GM18861 (cell line): ENCODE results near the gene COL4A1.
"Not testable (repeated sequence)": the region's sequence is repeated elsewhere in the genome, so short reads cannot be mapped to it uniquely, and the experiment has no call there.

Source experiments
- ATAC-seq: cut with Tn5 transposase; IDR thresholded peaks from one replicate; pipeline ENCODE4 v1.9.1; 2021; ENCODE audit not compliant: unreplicated experiment

COL4A1 gene

GRCh38 chr13:110324026-110324749 lies 17.2 kb upstream of the COL4A1 start:
- ATAC-seq = no peak

DNA sequence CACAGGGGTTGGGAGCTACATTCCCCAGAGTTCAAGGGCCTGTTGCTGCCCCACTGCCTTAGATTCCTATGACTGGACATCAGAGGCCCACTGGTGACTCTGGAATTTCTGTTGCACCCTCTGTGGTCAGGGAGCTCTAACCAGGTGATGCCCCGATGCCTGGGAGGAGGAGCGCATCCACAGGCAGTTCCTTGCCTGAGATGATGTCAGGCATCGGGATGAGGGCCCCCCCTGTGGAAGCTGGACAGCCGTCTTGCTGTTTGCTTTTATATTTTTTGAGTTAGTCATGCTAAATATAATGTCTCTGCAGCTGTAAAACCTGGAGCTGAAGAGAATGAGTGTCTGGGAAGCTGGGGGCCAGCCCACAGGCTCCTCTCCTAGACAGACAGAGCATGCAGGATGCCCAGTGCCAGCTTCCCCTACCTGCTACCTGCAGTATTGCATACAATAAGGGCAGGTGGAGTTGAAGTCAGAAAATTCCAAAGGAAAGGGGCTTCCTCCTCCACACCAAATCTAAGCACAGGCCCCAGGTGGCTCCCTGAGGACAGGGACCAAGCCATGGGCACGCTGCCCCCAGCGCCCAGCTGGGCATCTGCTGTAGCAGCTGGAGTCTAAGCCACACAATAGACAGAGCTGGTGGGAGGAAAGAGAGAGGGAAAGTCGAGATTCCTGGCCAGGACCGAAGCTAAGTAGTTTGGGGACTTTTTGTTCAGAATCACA lies 16.4 kb upstream of the COL4A1 start:
- no peak for ATAC-seq

DNA sequence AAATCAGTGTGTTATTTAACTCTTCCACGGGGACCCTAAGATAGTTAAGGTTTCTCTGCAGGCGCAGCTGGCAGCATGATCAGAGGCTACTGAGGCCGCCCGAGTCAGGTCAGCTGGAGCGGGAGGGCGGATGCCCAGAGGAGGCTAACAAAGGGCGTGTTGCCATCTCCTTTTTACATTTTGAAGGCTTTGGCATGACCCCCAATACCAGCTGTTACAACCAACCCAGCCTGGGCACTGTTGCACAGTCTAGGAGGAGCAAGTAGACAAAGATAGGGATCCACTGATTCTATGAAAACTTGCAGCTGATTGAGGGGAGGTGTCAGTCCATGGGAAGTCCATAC lies 15.8 kb upstream of the COL4A1 start:
- ATAC-seq = no peak

GRCh38 chr13:110322126-110322827 lies 15.3 kb upstream of the COL4A1 start:
- no peak for ATAC-seq

DNA sequence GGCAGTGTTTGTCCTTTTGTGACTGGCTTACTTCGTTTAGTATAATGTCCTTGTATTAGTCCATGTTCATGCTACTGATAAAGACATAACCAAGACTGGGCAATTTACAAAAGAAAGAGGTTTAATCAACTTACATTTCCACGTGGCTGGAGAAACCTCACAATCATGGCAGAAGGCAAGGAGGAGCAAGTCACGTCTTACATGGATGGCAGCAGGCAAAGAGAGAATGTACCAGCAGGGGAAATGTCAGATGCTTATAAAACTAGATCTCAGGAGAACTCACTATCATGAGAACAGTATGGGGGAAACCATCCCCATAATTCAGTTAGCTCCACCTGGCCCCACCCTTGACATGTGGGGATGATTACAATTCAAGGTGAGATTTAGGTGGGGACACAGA lies 14.6 kb upstream of the COL4A1 start:
- not testable (repeated sequence) for ATAC-seq

GRCh38 chr13:110320645-110321044 lies 13.7 kb upstream of the COL4A1 start:
- ATAC-seq = no peak

DNA sequence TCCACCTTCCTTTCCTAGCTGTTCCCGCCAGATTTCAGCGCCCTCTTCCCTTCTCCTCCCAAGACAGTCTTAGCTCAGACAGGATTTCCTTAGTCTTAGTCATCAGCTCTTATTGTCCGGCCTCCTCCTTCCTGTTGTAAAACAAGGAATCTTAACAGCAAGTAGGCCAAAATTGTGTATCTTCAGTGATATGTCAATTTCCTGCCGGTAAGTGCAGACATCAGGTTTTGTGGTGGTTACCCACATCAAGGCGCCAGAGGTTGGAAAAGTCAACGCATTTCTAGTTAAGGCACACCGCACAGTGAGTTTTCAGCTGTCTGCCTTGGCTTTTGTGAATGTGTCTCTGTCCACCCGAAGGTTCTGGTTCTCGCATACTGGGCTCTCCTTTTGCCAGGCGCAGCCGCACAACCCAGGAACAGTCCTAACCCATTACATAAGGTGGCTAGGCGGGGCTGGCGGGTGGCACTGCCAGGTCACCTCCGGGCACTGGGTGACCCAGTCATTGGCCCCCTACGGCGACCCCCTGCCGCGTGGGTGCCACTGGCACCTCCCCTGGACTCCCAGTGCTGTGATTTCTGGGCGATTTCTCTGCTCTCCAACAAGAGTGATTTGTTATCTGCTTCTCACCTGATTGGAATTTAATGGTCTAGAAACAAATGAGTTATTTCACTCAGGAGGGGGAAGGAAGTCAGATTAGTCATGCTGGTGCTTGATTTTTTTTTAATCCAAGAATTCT lies 13.0 kb upstream of the COL4A1 start:
- ATAC-seq = no peak

GRCh38 chr13:110319397-110319773 lies 12.4 kb upstream of the COL4A1 start:
- no peak for ATAC-seq

- no peak for ATAC-seq
These were observed 12.0 kb upstream of the COL4A1 start for GRCh38 chr13:110318920-110319319.

DNA sequence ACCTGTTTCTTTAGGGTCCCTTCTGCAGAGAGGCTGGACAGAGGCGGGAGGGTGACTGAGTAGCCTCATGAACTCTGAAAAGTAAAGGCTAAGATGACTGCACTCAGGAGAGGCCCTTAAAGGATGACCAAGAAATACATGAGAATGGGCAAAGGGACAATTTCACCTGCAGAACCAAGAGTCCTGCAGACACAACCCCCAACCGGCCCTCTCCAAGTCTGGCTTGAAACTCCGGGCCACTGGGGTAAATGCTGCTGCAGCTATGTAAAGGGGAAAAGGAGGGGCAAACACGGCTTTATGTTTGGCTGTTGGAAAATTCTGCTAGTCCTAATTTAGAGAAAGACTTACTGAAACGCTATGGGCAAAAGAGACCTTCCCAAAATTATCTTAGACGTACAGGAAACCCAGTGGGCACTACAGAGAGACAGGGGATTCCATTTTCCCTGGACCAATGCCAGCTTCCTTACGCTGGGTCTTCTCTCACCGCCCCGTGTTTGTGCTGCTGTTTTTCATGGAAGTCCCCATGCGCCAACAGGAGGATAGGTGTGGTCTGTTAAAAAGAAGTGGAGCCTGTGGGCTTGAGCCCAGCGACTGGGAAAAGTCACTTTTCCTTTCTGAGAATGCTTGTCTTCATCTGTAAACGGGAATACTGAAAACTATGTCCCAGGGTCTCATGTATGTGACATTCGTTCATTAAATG lies 10.7 kb upstream of the COL4A1 start:
- no peak for ATAC-seq

DNA sequence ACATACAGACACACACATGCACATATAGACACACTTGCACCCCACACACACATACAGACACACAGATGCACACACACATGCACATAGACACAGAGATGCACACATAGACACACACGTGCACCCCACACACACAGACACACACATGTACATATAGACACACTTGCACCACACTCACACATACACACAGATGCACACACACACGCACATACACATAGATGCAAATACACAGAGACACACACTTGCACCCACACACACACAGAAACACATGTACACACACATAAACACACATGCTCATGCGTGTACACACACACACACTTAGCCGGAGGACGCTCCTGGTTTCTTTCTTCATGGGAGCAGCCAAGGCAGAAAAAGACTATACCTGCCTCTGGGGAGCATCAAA lies 10.1 kb upstream of the COL4A1 start:
- ATAC-seq = no peak

DNA sequence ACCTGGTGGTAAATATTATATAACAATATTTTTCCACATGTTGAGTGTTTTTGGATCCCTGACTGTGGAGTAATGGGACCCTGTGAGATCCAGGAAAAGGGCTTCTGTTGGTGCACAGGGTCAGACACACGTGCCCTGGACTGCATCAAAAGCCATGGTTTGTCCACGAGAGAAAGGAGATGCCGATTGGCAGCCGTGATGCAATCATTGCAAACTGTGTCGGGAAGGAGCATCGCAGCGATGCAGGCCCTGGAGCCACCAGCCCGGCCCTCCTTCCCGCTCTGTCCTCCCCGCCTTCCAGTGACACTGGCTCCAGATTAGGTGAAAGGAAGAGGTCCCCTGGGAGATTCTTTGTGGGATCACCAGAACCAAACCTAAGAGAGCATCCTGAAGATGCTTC lies 9.2 kb upstream of the COL4A1 start:
- ATAC-seq = no peak

GRCh38 chr13:110314516-110315245 lies 7.7 kb upstream of the COL4A1 start:
- ATAC-seq = no peak

DNA sequence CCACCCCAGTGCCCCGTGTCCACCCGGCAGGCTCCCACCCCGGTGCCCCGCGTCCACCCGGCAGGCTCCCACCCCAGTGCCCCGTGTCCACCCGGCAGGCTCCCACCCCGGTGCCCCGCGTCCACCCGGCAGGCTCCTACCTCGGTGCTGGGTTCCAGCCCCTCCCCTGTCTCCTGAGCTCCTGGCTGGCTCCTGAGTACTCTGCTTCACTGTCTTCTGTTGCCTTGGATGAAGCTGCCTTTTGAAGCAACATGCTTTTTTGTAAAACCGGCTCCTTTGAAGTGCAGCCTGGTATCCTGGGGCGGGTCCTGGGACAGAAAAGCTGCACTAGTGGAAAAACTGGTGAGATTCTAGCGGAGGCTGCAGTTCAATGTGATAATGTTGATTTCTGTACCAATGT lies 6.8 kb upstream of the COL4A1 start:
- ATAC-seq = not testable (repeated sequence)

DNA sequence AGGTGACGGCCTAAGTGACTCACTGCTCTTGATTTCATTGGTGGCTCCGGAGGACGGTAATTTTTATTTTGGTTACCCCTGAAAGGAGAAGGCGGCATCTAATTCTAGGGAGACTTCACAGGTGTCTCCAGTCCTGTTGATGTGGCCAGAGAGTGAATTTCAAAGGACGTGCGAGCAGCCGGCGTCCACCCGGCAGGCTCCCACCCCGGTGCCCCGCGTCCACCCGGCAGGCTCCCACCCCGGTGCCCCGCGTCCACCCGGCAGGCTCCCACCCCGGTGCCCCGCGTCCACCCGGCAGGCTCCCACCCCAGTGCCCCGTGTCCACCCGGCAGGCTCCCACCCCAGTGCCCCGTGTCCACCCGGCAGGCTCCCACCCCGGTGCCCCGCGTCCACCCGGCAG lies 6.3 kb upstream of the COL4A1 start:
- not testable (repeated sequence) for ATAC-seq

- ATAC-seq = no peak
These were observed 5.5 kb upstream of the COL4A1 start for GRCh38 chr13:110312339-110313031.

DNA sequence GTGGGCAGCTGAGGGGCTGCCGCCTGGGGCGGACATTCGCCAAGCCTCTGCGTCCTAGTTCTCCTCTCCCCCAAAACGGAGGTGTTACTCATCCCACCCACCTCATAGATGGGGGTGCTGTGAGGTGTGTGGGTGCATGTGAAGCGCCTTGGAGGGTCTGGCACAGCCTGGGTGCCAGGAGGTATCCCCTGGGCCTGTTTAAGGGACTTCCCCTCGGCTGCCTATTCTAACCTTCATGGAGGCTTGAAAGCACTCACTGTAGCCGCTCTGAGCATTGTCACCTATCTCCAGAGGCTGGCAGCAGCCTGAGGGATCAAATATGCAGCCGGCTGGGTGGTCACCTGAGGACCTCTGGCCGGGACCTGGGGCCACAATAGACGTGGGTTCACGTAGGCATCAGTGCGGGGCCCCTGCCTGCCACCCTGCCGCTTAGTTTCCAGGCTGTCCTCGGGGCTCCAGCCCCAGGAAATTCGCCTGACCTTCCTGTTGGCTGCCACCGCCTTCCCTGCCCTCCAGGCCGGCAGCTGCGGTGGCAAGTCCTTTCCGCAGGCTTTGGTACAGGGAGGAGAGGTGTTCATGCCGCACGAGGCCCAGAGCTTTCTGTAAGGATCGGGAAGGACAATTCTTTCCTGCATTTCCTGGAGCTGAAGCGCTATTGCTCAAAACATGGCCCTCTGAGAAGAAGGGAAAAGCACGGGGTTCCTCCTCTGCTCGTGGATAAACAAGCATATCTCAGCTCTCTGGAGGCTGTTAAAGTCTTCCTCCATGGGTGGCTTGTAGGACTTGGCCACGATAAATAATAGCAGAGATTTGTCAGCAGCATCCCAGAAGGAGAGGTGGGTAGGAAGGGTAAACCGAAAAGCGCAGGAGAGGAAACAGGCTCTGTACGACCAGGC lies 4.7 kb upstream of the COL4A1 start:
- no peak for ATAC-seq

GRCh38 chr13:110310541-110311442 lies 3.8 kb upstream of the COL4A1 start:
- ATAC-seq = no peak
